Large intestine (tissue), 3 donors: ENCODE data around the gene LY6G6F. TPM values are rescaled to one million over a fixed set of nuclear protein-coding genes. Genes with fewer than 3 reads are reported as not detected.

Experiments
- DNase-seq, 2 donors: peaks; one replicate each; pipeline versions ENCODE4 v3.0.0 to v3.0.0-alpha.2; 2013
- H3K27ac ChIP-seq: one replicate; pipeline ENCODE4 v1.5.1; 2013; ENCODE audit warnings: low read length
- H3K27me3 ChIP-seq: 2 replicates; pipeline ENCODE4 v1.6.1; 2013; ENCODE audit warnings: low read length; ENCODE audit not compliant: control insufficient read depth, insufficient read depth
- H3K36me3 ChIP-seq: 2 replicates; pipeline ENCODE4 v1.6.1; 2013; ENCODE audit warnings: low read length; ENCODE audit not compliant: control insufficient read depth, insufficient read depth
- H3K4me1 ChIP-seq: one replicate; pipeline ENCODE4 v1.6.1; 2013; ENCODE audit warnings: low read length; ENCODE audit not compliant: control insufficient read depth, insufficient read depth
- H3K4me3 ChIP-seq: one replicate; pipeline ENCODE4 v1.5.1; 2013; ENCODE audit warnings: low read length
- H3K9me3 ChIP-seq: one replicate; pipeline ENCODE4 v1.6.1; 2013; ENCODE audit warnings: mild to moderate bottlenecking, low read depth, low read length, moderate library complexity; ENCODE audit not compliant: control insufficient read depth
- WGBS: methylation state at CpG from one replicate; pipeline ENCODE4 v1.1.5; 2013; ENCODE audit warnings: low lambda C conversion rate; ENCODE audit not compliant: insufficient coverage; 5-methylcytosine and 5-hydroxymethylcytosine counted together
- polyA plus RNA-seq: library from polyadenylated mRNA; unstranded; fragments of 120-200 nt; gene quantifications from one replicate; pipeline ENCODE4 v1.2.1, GENCODE V29; 2013

Gene LY6G6F
- polyA plus RNA-seq, 1 donor, result 0.07 TPM

DNA sequence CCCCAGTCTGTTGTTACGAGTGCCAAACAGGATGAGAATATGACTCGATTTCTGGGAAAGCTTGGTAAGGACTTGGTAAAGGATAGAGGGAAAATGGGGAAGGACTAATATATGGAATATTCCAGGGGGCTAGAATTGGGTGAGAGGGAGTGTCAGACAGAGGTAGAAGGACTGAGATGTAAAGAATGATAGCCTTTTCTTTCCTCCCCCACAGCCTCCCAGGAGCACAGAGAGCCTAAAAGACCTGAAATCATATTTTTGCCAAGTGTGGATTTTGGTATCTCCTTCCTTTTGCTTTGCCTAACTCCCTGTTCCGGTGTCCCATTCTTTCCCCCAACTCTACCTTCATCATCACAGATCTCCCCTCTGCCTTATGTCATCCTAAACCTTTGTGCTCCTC lies 36.2 kb downstream of the LY6G6F start:
- no CpG with 5 or more reads among the region's 3 CpGs for WGBS
- H3K27me3 ChIP-seq, result no peaks in the 10 kb centered on the region
- H3K9me3 ChIP-seq, result no peaks in the 10 kb centered on the region
- DNase-seq, result no peak
- no peak overlapping the region for H3K4me3 ChIP-seq
- no peak overlapping the region for H3K27ac ChIP-seq
- peaks cover 20% of the 10 kb centered on the region for H3K4me1 ChIP-seq
- H3K36me3 ChIP-seq, result peaks cover 9% of the 10 kb centered on the region

DNA sequence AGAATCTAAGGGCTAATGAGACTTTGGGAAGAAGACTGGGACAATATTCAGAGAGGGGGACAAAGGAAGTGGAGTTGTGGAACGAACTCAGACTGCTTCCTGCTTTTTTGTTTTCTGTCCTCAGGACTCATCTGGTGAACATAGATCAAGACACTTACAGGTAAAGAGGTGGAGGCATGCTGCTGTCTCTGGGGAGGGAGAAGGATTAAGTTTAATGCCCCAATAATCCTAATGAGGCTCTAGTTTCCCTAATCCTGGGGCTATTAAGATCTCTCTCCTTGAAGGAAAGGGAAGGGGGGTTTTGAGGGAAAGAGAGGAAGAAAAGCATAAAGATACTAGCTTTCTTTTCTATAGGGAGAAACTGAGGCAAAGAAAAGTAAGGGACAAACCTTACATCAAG lies 37.8 kb downstream of the LY6G6F start:
- H3K9me3 ChIP-seq, result no peaks in the 10 kb centered on the region
- 60% methylated on average over 1 of the region's 1 CpG for WGBS

DNA sequence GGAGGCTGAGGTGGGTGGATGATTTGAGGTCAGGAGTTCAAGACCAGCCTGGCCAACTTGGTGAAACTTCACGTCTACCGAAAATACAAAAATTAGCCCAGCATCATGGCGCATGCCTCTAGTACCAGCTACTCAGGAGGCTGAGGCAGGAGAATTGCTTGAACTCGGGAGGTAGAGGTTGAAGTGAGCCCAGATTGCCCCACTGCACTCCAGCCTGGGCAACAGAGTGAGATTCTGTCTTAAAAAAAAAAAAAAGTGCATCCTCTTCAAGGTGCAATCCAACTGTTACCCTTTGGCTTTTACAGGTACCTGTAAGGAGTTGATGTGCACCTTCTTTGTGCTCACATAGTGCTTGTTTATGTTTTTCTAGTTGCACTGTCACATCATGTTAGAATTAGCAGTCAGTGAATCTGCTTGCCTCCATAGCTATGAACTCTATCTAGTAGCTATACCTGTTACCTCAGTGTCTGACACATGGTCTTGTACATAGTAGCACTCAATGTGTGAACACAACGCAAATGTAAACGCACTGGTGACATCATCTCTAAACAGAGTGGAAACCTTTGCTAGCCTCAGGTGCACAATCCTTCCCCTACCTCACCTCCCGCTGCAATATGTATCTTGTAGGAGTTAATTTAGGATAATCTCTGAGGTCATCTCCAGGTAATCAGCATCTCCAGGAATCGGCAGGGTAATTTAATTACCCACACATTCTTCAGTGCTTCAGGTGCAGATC lies 42.8 kb downstream of the LY6G6F start:
- WGBS, result no CpG with 5 or more reads among the region's 8 CpGs
- Histone ChIP-seq H3K9me3 (no peaks in the 10 kb centered on the region), H3K36me3 (peaks cover 8% of the 10 kb centered on the region), H3K27ac (no peak overlapping the region), H3K27me3 (no peaks in the 10 kb centered on the region), H3K4me1 (no peaks in the 10 kb centered on the region), H3K4me3 (no peak overlapping the region)
- DNase-seq, result no peak

More for the DNA sequence above, 37.8 kb downstream of the LY6G6F start:
- Histone ChIP-seq H3K27me3 (no peaks in the 10 kb centered on the region), H3K36me3 (peaks cover 10% of the 10 kb centered on the region), H3K27ac (no peak overlapping the region), H3K4me1 (peaks cover 7% of the 10 kb centered on the region), H3K4me3 (no peak overlapping the region)
- DNase-seq, result no peak

DNA sequence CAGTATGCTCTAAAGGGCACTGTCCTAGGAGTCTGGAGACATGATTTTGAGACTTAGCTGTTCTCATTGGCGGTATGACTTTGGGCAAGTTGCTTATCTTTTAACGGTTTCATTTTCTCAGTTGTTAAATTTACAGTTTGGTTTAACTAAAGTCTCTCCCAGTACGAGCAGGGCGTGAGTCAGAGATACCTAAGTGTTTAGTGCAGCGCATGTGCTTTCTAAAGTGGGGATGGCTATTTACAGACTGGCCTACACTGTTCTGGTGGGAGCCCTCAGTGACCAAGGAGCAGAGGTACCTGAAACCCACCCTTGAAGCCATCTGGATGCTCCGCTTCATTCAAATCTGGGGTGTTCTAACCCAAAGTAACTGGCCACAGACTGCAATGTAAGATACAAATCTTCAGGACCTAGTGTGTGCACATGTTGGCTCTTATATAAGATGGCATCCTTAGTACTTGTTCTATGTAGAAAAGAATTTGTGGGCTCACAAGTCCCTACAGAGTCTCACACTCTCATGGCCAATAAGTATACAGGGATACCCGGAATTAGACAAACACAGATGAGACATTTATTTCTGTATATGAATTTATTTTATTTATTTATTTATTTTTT lies 43.9 kb downstream of the LY6G6F start:
- H3K27ac ChIP-seq, result no peak overlapping the region
- DNase-seq, result no peak
- no peaks in the 10 kb centered on the region for H3K4me1 ChIP-seq
- 72% methylated on average over 2 of the region's 7 CpGs for WGBS
- H3K36me3 ChIP-seq, result peaks cover 8% of the 10 kb centered on the region
- no peak overlapping the region for H3K4me3 ChIP-seq
- H3K9me3 ChIP-seq, result no peaks in the 10 kb centered on the region
- no peaks in the 10 kb centered on the region for H3K27me3 ChIP-seq

DNA sequence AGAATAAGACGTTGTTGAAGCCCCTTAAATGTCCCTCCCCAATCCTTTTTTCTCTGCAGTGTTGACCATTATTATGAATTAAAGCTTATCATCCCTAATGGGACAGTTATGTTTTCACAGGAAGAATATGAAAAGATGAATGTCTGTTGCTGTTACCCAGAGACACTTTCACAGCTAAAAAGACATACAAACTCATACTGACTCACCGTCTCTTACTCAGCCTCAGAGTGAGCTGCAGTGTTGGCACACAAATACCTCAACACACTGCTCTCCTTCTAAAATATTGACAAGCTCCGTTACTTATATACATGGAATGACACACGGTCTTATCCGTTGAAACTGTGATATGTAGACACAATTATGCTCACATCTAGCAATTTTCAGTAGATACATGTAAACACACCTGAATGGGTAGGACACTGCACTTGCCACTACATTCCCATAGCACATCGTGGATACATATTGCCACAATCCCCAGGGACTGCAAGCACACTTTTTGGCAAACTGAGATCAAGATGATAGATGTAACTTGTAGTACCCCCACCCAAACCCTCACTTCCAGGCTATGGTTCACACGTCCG lies 46.2 kb downstream of the LY6G6F start:
- no peak overlapping the region for H3K4me3 ChIP-seq
- no CpG with 5 or more reads among the region's 8 CpGs for WGBS
- H3K9me3 ChIP-seq, result no peaks in the 10 kb centered on the region
- H3K4me1 ChIP-seq, result no peaks in the 10 kb centered on the region
- no peaks in the 10 kb centered on the region for H3K27me3 ChIP-seq
- no peak overlapping the region for H3K27ac ChIP-seq
- no peak for DNase-seq
- H3K36me3 ChIP-seq, result peaks cover 3% of the 10 kb centered on the region

DNA sequence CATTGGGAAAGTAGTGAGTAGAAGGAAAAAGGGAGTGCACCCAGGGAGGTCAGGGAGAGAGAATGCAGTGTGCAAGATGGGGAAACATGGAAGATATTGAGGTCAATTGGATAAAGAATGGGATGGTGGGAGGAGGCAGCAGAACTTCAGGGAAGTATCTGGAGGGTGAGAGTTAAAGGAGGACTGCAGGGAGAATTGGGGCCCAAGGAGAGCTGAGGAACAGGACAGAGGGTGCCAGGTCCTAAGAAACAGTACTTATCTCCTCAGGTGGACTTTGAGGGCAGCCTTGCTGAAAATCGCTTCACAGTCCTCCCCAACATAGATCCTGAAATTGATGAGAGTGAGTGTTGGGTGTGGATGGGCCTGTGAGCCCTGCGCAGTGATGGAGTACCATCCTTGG lies 51.6 kb downstream of the LY6G6F start:
- Histone ChIP-seq H3K36me3 (peaks cover 32% of the 10 kb centered on the region), H3K27ac (no peak overlapping the region), H3K27me3 (no peaks in the 10 kb centered on the region), H3K4me1 (peaks cover 19% of the 10 kb centered on the region), H3K4me3 (no peak overlapping the region), H3K9me3 (no peaks in the 10 kb centered on the region)
- no CpG with 5 or more reads among the region's 2 CpGs for WGBS
- DNase-seq, result no peak

Other genes starting within 250 kb of the LY6G6F start
- gene MICB, start 208.7 kb upstream of the LY6G6F start, polyA plus RNA-seq, result 0.73 TPM
- gene MCCD1, start 177.9 kb upstream of the LY6G6F start, polyA plus RNA-seq, result not detected
- 499 TPM for gene DDX39B, start 164.9 kb upstream of the LY6G6F start, polyA plus RNA-seq
- gene ATP6V1G2, start 160.3 kb upstream of the LY6G6F start, polyA plus RNA-seq, result 9.1 TPM
- 23.4 TPM for gene NFKBIL1, start 159.3 kb upstream of the LY6G6F start, polyA plus RNA-seq
- gene LTA, start 134.6 kb upstream of the LY6G6F start, polyA plus RNA-seq, result 0.96 TPM
- gene TNF, start 131.3 kb upstream of the LY6G6F start, polyA plus RNA-seq, result 1.5 TPM
- 20.1 TPM for gene LTB, start 124.4 kb upstream of the LY6G6F start, polyA plus RNA-seq
- 19.8 TPM for gene LST1, start 120.6 kb upstream of the LY6G6F start, polyA plus RNA-seq
- 1.7 TPM for gene NCR3, start 113.9 kb upstream of the LY6G6F start, polyA plus RNA-seq
- 57.1 TPM for gene AIF1, start 91.6 kb upstream of the LY6G6F start, polyA plus RNA-seq
- 122 TPM for gene PRRC2A, start 86.2 kb upstream of the LY6G6F start, polyA plus RNA-seq
- gene BAG6, start 54.2 kb upstream of the LY6G6F start, polyA plus RNA-seq, result 220 TPM
- gene APOM, start 51.0 kb upstream of the LY6G6F start, polyA plus RNA-seq, result 14.1 TPM
- 21.5 TPM for gene C6orf47, start 46.1 kb upstream of the LY6G6F start, polyA plus RNA-seq
- 21.4 TPM for gene GPANK1, start 41.9 kb upstream of the LY6G6F start, polyA plus RNA-seq
- gene CSNK2B, start 40.8 kb upstream of the LY6G6F start, polyA plus RNA-seq, result 196 TPM
- 18.7 TPM for gene LY6G5B, start 36.9 kb upstream of the LY6G6F start, polyA plus RNA-seq
- gene LY6G5C, start 25.8 kb upstream of the LY6G6F start, polyA plus RNA-seq, result 2.6 TPM
- 62.5 TPM for gene ABHD16A, start 3.5 kb upstream of the LY6G6F start, polyA plus RNA-seq
- gene LY6G6D, start 8.5 kb downstream of the LY6G6F start, polyA plus RNA-seq, result 0.19 TPM
- gene LY6G6C, start 14.9 kb downstream of the LY6G6F start, polyA plus RNA-seq, result 0.25 TPM
- gene MPIG6B, start 16.5 kb downstream of the LY6G6F start, polyA plus RNA-seq, result 0.88 TPM
- 82.6 TPM for gene DDAH2, start 22.4 kb downstream of the LY6G6F start, polyA plus RNA-seq
- gene CLIC1, start 29.7 kb downstream of the LY6G6F start, polyA plus RNA-seq, result 486 TPM
- gene MSH5, start 33.1 kb downstream of the LY6G6F start, polyA plus RNA-seq, result 51.0 TPM
- gene SAPCD1, start 55.8 kb downstream of the LY6G6F start, polyA plus RNA-seq, result 15.0 TPM
- gene VWA7, start 70.5 kb downstream of the LY6G6F start, polyA plus RNA-seq, result 10.1 TPM
- gene VARS1, start 88.9 kb downstream of the LY6G6F start, polyA plus RNA-seq, result 34.2 TPM
- gene LSM2, start 100.1 kb downstream of the LY6G6F start, polyA plus RNA-seq, result 51.4 TPM
- 2.8 TPM for gene HSPA1L, start 108.4 kb downstream of the LY6G6F start, polyA plus RNA-seq
- gene HSPA1A, start 108.7 kb downstream of the LY6G6F start, polyA plus RNA-seq, result 115 TPM
- gene HSPA1B, start 120.9 kb downstream of the LY6G6F start, polyA plus RNA-seq, result 241 TPM
- 174 TPM for gene NEU1, start 156.0 kb downstream of the LY6G6F start, polyA plus RNA-seq
- gene SLC44A4, start 172.1 kb downstream of the LY6G6F start, polyA plus RNA-seq, result 157 TPM
- gene EHMT2, start 190.8 kb downstream of the LY6G6F start, polyA plus RNA-seq, result 50.5 TPM
- 11.8 TPM for gene ZBTB12, start 195.2 kb downstream of the LY6G6F start, polyA plus RNA-seq
- gene C2, start 220.9 kb downstream of the LY6G6F start, polyA plus RNA-seq, result 9.3 TPM
- gene CFB, start 239.2 kb downstream of the LY6G6F start, polyA plus RNA-seq, result 37.1 TPM